Thymus (tissue), 11 donors: Measurements from ENCODE around the gene GATAD2A. TPM values are rescaled to one million over a fixed set of nuclear protein-coding genes. Genes with fewer than 3 reads are reported as not detected.
A peak's percentile ranks its signal among the peaks of the same experiment; 100 is the strongest.
"Not testable (repeated sequence)": the region's sequence is repeated elsewhere in the genome, so short reads cannot be mapped to it uniquely, and the experiment has no call there.

Experiments used
- DNase-seq, 9 donors: peaks; one replicate each; pipeline ENCODE4 v3.0.0-alpha.2; 2013; ENCODE audit warnings: low spot score in 9 of 9, low read depth in 6 of 9, missing footprints in 1 of 9
- H3K27ac ChIP-seq, 2 donors: one replicate each; pipeline ENCODE4 v1.5.1; 2013; ENCODE audit warnings: control low read depth in 1 of 2, low read depth in 1 of 2, low read length in 1 of 2, mild to moderate bottlenecking in 1 of 2, moderate library complexity in 1 of 2
- H3K27me3 ChIP-seq, 2 donors: one replicate each; pipeline ENCODE4 v1.5.1; 2013; ENCODE audit warnings: low read length in 1 of 2; ENCODE audit not compliant: control insufficient read depth in 2 of 2, insufficient read depth in 1 of 2
- H3K36me3 ChIP-seq, 2 donors: one replicate each; pipeline ENCODE4 v1.5.1; 2013; ENCODE audit warnings: low read length in 1 of 2, mild to moderate bottlenecking in 1 of 2, moderate library complexity in 1 of 2; ENCODE audit not compliant: control insufficient read depth in 2 of 2, insufficient read depth in 2 of 2
- H3K4me1 ChIP-seq, 2 donors: one replicate each; pipeline ENCODE4 v1.5.1; 2013; ENCODE audit warnings: low read length in 2 of 2; ENCODE audit not compliant: control insufficient read depth in 2 of 2, insufficient read depth in 2 of 2
- H3K4me3 ChIP-seq, 2 donors: one replicate each; pipeline ENCODE4 v1.5.1; 2013; ENCODE audit warnings: low read length in 2 of 2, control low read depth in 1 of 2, mild to moderate bottlenecking in 1 of 2
- H3K9me3 ChIP-seq, 2 donors: one replicate each; pipeline ENCODE4 v1.5.1; 2013; ENCODE audit warnings: low read length in 1 of 2, mild to moderate bottlenecking in 1 of 2; ENCODE audit not compliant: control insufficient read depth in 2 of 2, insufficient read depth in 1 of 2
- WGBS: extraction: QIAGEN DNeasy Blood & Tissue Kit; methylation state at CpG from one replicate; pipeline ENCODE4 v1.1.7; 2013; 5-methylcytosine and 5-hydroxymethylcytosine counted together
- polyA plus RNA-seq: library from polyadenylated mRNA; stranded (reverse); fragments of 200-250 nt; gene quantifications from one replicate; pipeline ENCODE4 v1.2.3, GENCODE V29; 2013
- total RNA-seq: library from RNA; stranded (reverse); fragments of 120-200 nt; gene quantifications from one replicate; pipeline ENCODE4 v1.2.4, GENCODE V29; 2013
- donor health status: healthy.

GATAD2A gene
- total and polyA plus RNA-seq, 2 donors, result 20.9 to 24.9 TPM

DNA sequence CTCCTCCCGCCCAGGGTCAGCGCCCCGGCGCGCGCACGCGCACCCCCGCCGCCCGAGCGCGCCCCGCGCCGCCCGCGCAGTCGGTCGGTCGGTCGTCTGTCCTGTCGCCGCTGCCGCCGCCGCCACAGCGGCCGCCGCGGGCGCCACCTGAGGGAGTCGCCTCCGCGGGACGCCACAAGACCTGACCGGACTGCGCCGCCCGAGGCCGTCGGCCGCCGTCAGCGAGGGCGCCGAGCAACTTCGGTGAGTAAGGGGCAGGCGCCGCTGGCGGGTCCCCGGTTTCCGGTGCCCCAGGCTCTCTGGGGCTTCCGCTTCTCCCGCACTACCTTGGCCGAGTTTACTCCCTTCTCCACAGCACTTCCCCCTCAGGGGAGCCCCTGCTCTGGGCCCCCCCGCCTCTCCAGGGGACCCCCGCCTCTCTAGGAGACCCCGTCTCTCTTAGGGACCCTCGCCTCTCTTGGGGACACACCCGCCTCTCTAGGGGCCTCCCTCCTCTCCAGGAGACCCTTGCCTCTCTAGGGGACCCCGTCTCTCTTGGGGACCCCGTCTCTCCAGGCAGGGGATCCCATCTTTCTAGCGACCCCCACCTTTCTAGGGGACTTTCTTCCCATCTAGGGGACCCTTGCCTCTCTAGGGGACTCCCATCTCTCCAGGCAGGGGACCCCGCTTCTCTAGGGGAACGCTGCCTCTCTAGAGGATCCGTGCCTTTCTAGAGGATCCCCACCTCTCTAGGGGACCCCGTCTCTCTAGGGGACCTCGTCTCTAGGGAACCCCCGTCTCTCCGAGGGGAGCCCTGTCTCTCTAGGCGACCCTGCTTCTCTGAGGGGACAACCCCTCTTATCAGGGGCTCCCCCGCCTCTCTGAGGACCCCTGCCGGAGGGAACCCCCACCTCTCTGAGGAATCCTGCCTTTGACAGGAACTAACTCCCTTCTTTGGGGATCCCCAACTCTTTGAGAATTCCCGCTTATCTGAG is 19.3 kb upstream of the GATAD2A start:
- Histone ChIP-seq H3K36me3 (peaks cover 5 to 11% of the 10 kb centered on the region in 2 donors), H3K4me3 (peak overlapping the region; percentile 73 to 95), H3K9me3 (peaks cover 0 to 7% of the 10 kb centered on the region in 2 donors), H3K4me1 (peaks cover 31 to 53% of the 10 kb centered on the region in 2 donors), H3K27me3 (no peaks in the 10 kb centered on the region), H3K27ac (peak overlapping the region; percentile 89 to 94)
- WGBS, result under 1% methylated on average over 75 of the region's 75 CpGs
- DNase-seq, result peak in 4 of 9 donors; percentile 49 to 78 (median 62)

DNA sequence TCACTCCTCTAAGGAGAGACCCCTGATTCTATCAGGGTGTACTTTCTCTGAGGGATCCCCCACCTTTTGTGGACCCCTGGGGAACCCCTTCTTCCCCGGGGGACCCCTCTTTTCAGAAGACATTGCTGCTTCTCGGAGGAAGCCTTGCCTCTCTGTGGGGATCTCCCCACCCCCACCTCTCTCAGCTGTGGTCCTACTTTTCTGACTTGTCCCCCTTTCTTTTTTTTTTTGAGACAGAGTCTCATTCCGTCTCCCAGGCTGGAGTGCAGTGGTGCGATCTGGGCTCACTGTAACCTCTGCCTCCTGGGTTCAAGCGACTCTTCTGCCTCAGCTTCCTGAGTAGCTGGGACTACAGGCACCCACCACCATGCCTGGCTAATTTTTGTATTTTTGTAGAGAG is 18.4 kb upstream of the GATAD2A start:
- Histone ChIP-seq H3K27ac (no peak overlapping the region), H3K9me3 (peaks cover 0 to 7% of the 10 kb centered on the region in 2 donors), H3K36me3 (peaks cover 5 to 11% of the 10 kb centered on the region in 2 donors), H3K4me3 (peak overlapping the region; percentile 73 to 95), H3K4me1 (peaks cover 31 to 58% of the 10 kb centered on the region in 2 donors), H3K27me3 (no peaks in the 10 kb centered on the region)
- WGBS, result 81% methylated on average over 5 of the region's 5 CpGs
- DNase-seq, result no peak

GRCh38 chr19:19388568-19389555 is 16.6 kb upstream of the GATAD2A start:
- peaks cover 0 to 7% of the 10 kb centered on the region in 2 donors for H3K9me3 ChIP-seq
- WGBS, result 79% methylated on average over 13 of the region's 13 CpGs
- H3K27ac ChIP-seq, result peak overlapping the region; percentile 27 to 70
- H3K4me3 ChIP-seq, result no peak overlapping the region
- H3K27me3 ChIP-seq, result no peaks in the 10 kb centered on the region
- peaks cover 5 to 11% of the 10 kb centered on the region in 2 donors for H3K36me3 ChIP-seq
- peaks cover 39 to 73% of the 10 kb centered on the region in 2 donors for H3K4me1 ChIP-seq
- no peak for DNase-seq

DNA sequence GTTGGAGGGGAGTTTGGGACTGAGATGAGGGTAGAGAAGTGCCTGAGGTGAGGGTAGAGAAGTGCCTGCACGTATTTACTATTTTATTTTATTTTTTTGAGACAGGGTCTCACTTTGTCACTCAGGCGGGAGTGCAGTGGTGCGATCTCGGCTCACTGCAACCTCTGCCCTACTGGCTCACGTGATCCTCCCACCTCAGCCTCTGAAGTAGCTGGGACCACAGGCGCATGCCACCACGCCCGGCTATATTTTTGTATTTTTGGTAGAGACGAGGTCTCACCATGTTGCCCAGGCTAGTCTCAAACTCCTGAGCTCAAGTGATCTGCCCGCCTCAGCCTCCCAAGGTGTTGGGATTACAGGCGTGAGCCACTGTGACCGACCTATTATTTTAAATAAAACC is 15.8 kb upstream of the GATAD2A start:
- H3K36me3 ChIP-seq, result peaks cover 5 to 11% of the 10 kb centered on the region in 2 donors
- WGBS, result 98% methylated on average over 12 of the region's 12 CpGs
- H3K9me3 ChIP-seq, H3K27me3 ChIP-seq, DNase-seq, H3K4me3 ChIP-seq: not testable (repeated sequence)
- H3K4me1 ChIP-seq, result peaks cover 41 to 78% of the 10 kb centered on the region in 2 donors
- peak overlapping the region in 1 of 2 donors; percentile 27 for H3K27ac ChIP-seq

- H3K4me3 ChIP-seq, H3K9me3 ChIP-seq, DNase-seq, H3K27me3 ChIP-seq, H3K36me3 ChIP-seq: not testable (repeated sequence)
- peaks cover 18 to 51% of the 10 kb centered on the region in 2 donors for H3K4me1 ChIP-seq
- WGBS, result 96% methylated on average over 7 of the region's 7 CpGs
- peak overlapping the region; percentile 19 to 44 for H3K27ac ChIP-seq
Measured at GRCh38 chr19:19394333-19394732, 11.1 kb upstream of the GATAD2A start.

- H3K9me3 ChIP-seq, result no peaks in the 10 kb centered on the region
- no peaks in the 10 kb centered on the region for H3K27me3 ChIP-seq
- peaks cover 5 to 14% of the 10 kb centered on the region in 2 donors for H3K4me1 ChIP-seq
- H3K27ac ChIP-seq, result no peak overlapping the region
- H3K4me3 ChIP-seq, result no peak overlapping the region
- no peak for DNase-seq
- H3K36me3 ChIP-seq, result no peaks in the 10 kb centered on the region
- 81% methylated on average over 9 of the region's 9 CpGs for WGBS
Measured at GRCh38 chr19:19399733-19400433, 5.6 kb upstream of the GATAD2A start.

- no peaks in the 10 kb centered on the region for H3K27me3 ChIP-seq
- H3K36me3 ChIP-seq, result no peaks in the 10 kb centered on the region
- no peak overlapping the region for H3K4me3 ChIP-seq
- peaks cover 17 to 25% of the 10 kb centered on the region in 2 donors for H3K4me1 ChIP-seq
- no peak for DNase-seq
- 96% methylated on average over 11 of the region's 11 CpGs for WGBS
- H3K9me3 ChIP-seq, result peaks cover 0 to 4% of the 10 kb centered on the region in 2 donors
- no peak overlapping the region for H3K27ac ChIP-seq
Measured at GRCh38 chr19:19402656-19403372, 2.7 kb upstream of the GATAD2A start.

DNA sequence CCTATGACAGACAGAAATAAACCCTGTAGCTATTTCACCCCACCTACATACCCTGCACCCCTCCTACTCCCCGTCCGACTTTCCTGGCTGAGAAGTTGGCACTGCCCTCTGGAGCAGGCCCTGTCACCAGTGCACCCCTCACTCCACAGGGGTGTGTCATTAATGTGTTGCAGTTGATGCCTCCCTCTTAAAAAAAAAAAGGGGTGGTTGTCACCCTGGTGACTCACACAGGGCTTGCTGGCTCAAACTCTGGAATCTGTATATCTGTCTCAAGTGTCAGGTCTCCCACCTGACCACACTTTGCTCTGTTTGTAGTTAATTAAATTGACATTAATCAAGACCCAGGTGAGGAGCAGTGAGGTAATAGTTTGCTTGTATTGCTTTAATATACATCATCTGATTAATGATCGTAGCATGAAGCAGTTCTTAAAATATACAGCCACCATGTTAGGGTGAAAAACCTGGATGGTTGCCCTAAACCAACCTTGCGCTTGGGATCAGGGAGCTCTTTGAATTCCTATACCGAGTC is 2.0 kb upstream of the GATAD2A start:
- H3K27ac ChIP-seq, result no peak overlapping the region
- no peak overlapping the region for H3K4me3 ChIP-seq
- no peaks in the 10 kb centered on the region for H3K27me3 ChIP-seq
- H3K4me1 ChIP-seq, result peaks cover 17 to 28% of the 10 kb centered on the region in 2 donors
- no peaks in the 10 kb centered on the region for H3K36me3 ChIP-seq
- H3K9me3 ChIP-seq, result peaks cover 0 to 4% of the 10 kb centered on the region in 2 donors
- 92% methylated on average over 5 of the region's 5 CpGs for WGBS
- DNase-seq, result no peak
